Tongue (tissue), 2 donors: ENCODE data around the gene SMARCC2. TPM values are rescaled to one million over a fixed set of nuclear protein-coding genes. Genes with fewer than 3 reads are reported as not detected.
"Not testable (repeated sequence)": the region's sequence is repeated elsewhere in the genome, so short reads cannot be mapped to it uniquely, and the experiment has no call there.

Experiments used
- DNase-seq: peaks from one replicate; pipeline ENCODE4 v3.0.0-alpha.2; 2015
- total RNA-seq: library from RNA; depleted of rRNA; stranded (reverse); fragments of >200 nt; gene quantifications from one replicate; pipeline ENCODE4 v1.2.3, GENCODE V29; 2014

Gene SMARCC2
- total RNA-seq, 1 donor from 2014 or later, result 49.0 TPM

DNA sequence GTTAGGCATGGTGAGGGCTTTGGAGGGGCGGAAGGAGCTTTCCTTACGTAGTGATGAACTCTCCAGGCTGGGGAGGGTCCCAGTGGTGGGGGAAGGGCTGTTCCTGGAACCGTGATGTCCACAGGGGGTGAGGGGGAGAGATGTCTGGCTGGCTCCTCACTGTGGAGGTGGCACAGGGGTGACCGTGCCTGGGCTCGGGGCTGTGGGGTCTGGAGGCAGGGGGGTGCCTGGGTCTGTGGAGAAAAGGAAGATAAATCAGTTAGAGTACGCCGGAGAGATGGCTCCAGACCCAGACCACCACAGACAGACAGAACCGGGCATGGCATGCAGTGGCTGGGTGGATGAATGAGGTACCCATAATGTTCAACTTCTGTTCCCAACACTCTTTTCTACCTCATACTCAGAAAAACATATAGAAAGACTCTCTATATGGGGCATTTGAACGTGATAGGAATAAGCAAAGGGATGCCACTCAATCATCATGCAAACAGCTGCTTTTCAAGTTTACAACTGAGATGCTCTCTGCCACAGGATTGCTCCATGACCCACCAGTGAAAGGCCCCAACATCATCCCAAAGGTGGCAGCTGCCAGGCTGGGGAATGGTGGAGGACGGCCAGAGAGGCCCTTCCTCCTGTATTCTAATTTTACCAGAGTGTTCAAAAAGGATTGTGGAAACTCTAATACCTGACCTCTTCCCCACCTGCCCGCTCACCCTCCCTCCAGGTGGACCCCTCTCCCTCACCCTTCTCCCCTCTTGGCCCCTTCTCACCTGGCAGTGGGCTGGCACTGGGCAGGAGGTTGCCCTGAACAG, 25.5 kb downstream of the SMARCC2 start:
- no peak for DNase-seq

DNA sequence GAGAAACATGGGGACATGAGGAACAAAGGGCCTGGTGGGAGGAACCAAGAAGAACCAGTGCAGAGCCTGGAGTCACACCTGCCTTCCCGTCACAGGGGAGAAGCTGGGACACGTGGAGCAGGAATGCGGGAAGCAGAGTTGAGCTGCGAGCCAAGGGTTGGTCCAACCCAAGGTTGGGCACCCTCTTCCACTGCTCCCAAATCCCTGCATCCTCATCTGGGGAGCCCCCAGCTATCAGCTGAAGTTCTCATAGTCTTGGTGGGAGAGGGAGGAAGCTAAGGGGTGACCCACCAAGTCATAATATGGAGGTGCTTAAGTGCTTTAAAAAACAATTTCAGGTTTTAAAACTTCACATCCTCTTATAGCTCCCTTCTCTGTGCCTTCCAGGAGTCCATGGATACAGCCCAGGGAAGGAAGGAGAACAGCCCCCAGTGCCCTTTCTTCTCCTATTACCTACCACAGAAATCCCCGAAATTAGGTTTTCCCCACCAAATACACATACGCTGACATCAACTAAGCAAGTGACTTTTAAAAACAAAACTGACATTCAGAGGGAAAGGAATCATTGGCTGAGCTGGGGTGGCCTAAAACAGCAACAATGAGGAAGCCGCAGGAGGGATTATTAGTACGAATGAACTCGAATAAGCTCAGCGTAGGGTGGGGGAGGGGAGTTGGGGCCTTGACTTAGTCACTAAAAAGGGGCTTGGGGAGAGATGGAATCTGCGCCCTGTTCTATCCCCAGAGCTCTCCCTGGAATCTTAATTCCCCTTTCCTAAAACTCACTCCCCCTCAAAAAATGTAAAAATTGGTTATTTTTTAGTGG, 26.6 kb downstream of the SMARCC2 start:
- DNase-seq, result no peak

DNA sequence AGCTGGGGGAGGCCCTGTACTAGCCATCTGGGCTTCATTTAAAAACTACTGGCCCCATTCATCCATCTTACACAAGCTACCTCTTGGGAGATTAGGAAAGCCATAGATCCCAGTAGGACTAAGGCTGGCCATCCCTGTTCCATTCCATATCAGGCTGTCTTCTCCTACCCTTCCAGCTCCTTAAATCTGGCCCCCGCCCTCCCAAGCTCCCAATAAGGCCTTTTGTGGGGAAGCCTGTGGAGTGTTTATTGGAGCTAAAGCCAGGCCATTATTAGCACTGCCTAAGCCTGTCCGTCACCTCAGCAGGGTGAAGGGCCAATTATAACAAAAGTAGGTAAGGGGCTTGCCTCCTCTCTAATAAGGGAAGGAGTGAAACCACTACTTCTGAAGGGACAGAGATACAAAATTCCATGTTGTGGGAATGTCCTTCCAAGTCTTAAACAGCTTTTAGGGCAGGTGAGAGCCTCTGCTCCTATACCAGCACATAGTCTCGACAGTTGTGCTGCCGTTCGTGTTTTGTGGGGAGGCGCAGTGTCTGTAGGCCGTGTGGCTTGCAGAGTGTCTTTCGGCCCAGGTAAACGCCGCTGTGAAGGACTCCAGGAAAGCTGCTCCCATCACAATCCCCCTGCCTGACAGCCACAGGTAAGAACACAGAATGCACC, 27.5 kb downstream of the SMARCC2 start:
- DNase-seq, result no peak

GRCh38 chr12:56160894-56161689, 28.2 kb downstream of the SMARCC2 start:
- no peak for DNase-seq

DNA sequence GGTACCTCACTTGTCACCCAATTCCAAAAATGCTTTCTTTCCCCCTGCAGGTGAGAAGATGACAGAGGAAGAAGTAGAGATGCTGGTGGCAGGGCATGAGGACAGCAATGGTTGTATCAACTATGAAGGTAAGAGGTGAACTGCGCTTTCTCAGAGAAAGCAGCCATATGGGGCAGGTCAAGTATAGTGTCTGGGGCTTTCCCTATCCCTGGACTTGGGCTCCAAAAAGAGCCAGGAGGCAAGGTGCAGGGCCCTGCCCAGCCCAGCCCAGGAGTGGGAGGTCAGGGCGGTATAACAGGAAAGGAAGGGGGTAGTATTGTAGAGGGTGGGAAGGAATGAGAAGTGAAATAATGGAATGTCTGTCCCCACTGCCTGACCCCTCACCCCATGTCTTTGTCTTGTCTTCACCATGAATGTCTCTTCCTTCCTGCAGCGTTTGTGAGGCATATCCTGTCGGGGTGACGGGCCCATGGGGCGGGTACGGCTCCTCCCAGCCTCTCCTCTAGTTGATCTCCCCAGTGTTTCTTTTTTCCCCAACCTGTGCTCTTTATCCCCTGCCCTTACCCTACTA, 29.0 kb downstream of the SMARCC2 start:
- DNase-seq, result no peak

GRCh38 chr12:56159482-56160192, 29.6 kb downstream of the SMARCC2 start:
- DNase-seq, result no peak

DNA sequence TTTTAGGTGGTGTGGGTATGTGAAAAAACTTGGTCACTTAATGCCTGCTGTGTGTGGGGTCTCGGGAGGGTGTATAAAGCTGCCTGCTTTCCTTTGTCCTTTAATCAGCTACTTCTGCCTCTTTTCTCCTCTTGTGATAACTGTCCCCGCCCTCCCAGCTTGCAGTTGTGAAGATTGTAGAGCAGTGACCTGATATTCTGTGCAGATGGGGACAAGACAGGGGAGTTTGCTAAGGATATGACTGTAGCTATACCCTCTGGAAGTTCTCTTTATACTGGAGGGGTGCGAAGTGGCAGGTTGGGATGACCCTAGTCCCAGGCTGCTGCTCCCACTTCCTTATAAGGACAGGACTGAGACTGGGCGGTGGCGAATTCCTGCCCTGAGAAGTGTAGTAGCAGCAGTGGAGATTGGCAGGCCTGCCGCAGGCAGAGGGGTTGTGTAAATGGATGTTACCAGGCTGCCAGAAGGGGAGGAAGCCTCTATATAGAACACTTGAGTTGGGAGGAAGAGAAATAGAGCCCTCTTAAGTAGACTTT, 30.3 kb downstream of the SMARCC2 start:
- DNase-seq, result peak; percentile 89

DNA sequence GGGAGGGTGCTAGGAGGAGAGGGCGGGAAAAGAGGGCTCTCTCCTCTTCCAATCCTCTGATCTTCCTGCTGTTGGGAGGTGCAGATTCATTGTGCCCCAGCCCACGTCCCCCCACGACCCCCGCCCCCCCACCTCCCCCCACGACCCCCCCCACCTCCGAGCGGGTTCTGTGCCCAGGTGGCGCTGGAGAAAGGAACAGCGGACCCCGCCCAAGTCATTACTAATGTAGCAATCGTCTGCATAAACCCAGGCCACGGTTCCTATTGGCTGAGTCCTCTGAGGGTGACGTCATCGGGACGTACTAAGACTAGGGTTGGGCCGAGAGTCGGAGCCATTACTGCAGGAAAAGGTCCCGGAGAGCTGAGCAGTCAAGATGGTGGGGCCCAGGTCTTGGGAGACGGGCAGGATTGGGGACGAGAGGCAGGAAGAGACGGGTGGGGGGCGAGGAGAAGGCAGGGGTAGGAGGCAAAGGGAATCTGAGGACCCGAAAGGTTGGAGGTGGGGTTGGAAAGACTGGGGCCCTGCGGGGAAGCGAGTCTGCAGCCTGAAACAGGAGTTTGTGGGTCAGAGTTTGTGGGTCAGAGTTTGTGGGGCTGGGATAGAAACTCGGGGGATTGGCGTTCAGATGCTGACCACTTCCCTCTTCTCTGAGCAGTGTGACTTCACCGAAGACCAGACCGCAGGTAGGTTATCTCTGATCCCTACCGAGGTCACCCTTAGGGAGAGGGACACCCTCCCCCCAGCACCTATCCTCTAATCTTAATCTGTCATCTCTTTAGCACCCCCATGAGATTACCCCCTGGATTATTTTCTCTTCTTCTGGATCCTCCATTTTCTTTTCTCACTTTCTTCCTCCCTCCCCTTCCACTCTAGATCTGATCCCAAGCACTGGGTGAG, 31.0 kb downstream of the SMARCC2 start, which contains the start of gene MYL6:
Gene MYL6, plus strand, starts transcription at position 331 of the 897 bp plus-strand sequence. Its CDS starts 43 bp downstream, at position 374.
- peak; percentile 99 for DNase-seq

- DNase-seq, result peak; percentile 94
These were observed 31.9 kb downstream of the SMARCC2 start for GRCh38 chr12:56157201-56158028.

GRCh38 chr12:56156464-56157200, 32.7 kb downstream of the SMARCC2 start:
- not testable (repeated sequence) for DNase-seq

DNA sequence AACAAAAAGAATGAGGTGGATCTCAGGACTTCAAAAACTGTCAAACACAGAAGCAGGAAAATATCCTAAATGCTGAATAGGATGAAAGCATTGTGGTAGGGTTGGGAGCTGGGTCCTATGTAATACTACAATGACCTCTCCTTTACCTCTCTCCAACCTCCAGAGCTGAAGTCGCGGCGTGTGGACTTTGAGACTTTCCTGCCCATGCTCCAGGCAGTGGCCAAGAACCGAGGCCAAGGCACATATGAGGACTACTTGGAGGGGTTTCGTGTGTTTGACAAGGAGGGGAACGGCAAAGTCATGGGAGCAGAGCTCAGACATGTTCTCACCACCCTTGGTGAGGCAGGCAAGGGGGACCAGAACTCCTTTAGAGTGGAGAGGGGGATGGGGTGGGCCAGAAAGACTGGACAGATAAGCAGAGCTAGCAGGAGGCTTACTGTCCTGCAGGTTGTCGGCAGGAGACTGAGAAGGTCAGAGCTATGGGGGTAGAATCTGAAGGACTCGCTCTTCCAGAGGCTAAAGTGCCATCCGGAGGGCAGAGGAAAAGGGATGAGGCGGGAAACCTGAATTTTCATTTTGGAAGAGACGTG, 33.9 kb downstream of the SMARCC2 start:
- DNase-seq, result no peak

- DNase-seq, result no peak
These were observed 34.5 kb downstream of the SMARCC2 start for GRCh38 chr12:56154818-56155217.

DNA sequence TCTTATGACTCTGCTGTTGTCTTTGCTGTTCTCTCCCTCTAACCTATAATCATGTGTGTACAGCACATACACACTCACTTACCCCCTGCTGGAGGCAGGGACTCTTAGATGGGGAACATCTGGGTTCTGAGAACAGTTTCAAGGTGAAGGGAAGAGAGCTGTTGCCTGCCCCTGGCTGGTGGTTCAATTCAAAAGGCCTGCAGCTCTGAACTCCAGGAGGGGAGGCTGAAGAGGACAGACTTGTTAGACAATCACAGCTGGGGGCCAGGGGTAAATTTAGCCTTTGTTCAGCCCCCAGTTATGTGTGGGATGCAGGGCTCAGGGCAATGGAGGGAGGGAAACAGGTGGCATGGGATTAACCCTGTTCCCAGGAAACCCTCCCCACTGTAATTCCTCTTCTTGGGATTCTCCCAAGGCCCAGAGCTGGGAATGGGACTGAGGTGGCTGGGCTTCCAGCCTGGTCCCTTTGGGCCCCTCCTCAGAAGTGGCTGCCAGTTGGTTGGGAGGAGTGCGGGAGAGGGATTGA, 35.0 kb downstream of the SMARCC2 start:
- DNase-seq, result peak; percentile 87

DNA sequence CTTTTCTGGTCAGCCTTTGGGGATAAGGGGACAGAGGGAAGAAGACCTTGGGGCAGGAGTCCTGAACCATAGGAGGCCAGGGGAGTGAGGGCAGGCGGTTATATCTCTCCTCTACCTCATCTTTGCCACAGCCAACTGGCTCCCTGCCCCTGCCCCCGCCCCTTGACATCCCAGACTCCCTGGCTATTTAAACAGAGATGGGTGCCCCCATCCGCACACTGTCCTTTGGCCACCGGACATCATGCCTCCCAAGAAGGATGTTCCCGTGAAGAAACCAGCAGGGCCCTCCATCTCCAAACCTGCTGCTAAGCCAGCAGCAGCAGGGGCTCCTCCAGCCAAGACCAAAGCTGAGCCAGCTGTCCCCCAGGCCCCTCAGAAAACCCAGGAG, 35.6 kb downstream of the SMARCC2 start:
- DNase-seq, result peak; percentile 56

DNA sequence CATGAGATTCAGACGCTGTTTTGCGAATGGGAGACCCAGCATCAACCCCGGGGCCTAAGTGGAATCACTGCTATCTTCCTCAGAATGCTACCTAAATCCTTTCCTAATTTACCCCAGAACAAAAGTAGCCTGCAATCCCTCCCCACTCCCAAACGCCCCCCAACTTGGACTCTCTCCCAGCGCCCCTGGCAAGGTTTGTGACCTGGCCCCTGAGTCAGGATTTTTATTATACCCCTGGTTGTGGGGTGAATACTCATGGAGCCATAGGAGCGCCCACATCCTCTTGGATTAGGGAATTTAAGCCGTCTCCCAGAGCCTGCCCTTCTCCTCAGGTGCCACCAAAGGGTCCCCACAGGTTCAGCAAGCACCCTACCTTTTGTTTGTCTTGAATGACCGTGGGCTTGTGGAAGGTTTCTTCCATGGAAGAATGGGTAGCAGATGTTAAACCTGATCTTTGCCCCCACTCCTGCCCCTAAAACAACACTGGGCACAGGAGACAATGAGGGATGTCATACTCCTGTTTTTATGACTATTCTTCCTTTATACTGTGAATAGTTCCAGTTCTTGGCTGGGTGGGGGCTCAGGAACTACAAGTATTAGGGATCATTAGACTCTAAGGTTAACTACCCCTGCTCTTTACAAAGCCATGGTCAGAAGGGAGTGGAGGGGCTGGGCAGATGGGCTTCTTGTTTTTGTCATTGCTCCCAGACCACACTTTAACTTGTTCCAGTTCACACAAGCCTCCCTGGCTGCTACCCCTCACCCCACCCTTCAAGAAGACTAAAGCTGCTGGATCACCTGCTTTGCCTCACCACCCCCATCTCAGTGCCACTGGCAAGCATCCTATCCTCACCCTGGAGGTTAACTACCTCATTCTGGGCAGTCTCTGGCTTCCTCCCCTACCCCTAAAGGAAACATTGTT, 36.3 kb downstream of the SMARCC2 start:
- no peak for DNase-seq
